ENCODE data around the gene MTREX.

GRCh38 chr5:55470282-55470681 lies 162.5 kb downstream of the MTREX start:
- TF ChIP-seq POLR2AphosphoS5 (IDR thresholded peaks at IDR 0.05; ENCODE audit: low read depth, low read length) (no peak), FOXP2 (optimal IDR thresholded peaks at IDR 0.05; ENCODE audit: borderline replicate concordance, extremely low read depth, extremely low read length, insufficient read depth) (no peak), REST (IDR thresholded peaks at IDR 0.05; ENCODE audit: insufficient read depth in 1 of 2, low read depth in 2 of 2, low read length in 2 of 2) (no peak), TAF1 (IDR thresholded peaks at IDR 0.05; ENCODE audit: borderline replicate concordance, insufficient read depth, low read length) (no peak)
